A673 (cell line): ENCODE measurements around the gene ANKRD34A. TPM values are rescaled to one million over a fixed set of nuclear protein-coding genes. Genes with fewer than 3 reads are reported as not detected.
A peak's percentile ranks its signal among the peaks of the same experiment; 100 is the strongest.

Experiments used
- BruUV-seq: library from RNA; stranded (reverse); fragments of 400-500 nt; replicated peaks from 2 replicates; lab custom pipeline; 2021; lab: Mats Ljungman, UMichigan
- CTCF ChIA-PET: fragments of 300-600 bp; sonication (Branson Sonifier 250); formaldehyde crosslinking; loops from one replicate; lab custom pipeline; 2022; ENCODE audit warnings: antibody characterized with exemption; lab: Charles Lee
- POLR2A ChIA-PET: fragments of 300-600 bp; sonication (Branson Sonifier 250); formaldehyde crosslinking; loops from one replicate; lab custom pipeline; 2022; ENCODE audit warnings: antibody characterized with exemption; ENCODE audit not compliant: low non-redundant PET; lab: Charles Lee
- DNase-seq: peaks from one replicate; pipeline ENCODE4 v3.0.0-alpha.2; 2015; ENCODE audit warnings: low spot score
- H3K27ac ChIP-seq: fragments of 200-600 bp; sonication (generic); 2 replicates; pipeline ENCODE4 v1.5.1; 2016; ENCODE audit warnings: mixed run types, low read depth, mild to moderate bottlenecking, mixed read lengths, antibody characterized with exemption, low read length; ENCODE audit not compliant: poor library complexity, severe bottlenecking
- H3K27me3 ChIP-seq: fragments of 200-600 bp; sonication (generic); replicated peaks from 2 replicates; pipeline ENCODE4 v1.6.1; 2017; ENCODE audit warnings: mixed run types, low read depth, mild to moderate bottlenecking, mixed read lengths, antibody characterized with exemption, low read length; ENCODE audit not compliant: insufficient read depth, poor library complexity
- H3K36me3 ChIP-seq: fragments of 200-600 bp; sonication (generic); 2 replicates; pipeline ENCODE4 v1.6.1; 2016; ENCODE audit warnings: mixed run types, mild to moderate bottlenecking, mixed read lengths, antibody characterized with exemption, low read length; ENCODE audit not compliant: insufficient read depth, poor library complexity, severe bottlenecking
- H3K4me1 ChIP-seq: fragments of 200-600 bp; sonication (generic); 2 replicates; pipeline ENCODE4 v1.6.1; 2017; ENCODE audit warnings: mixed run types, mild to moderate bottlenecking, mixed read lengths, antibody characterized with exemption, low read length; ENCODE audit not compliant: insufficient read depth, poor library complexity, severe bottlenecking
- H3K4me3 ChIP-seq: fragments of 200-600 bp; sonication (generic); 2 replicates; pipeline ENCODE4 v1.5.1; 2016; ENCODE audit warnings: low read depth, mixed run types, mild to moderate bottlenecking, mixed read lengths, low read length; ENCODE audit not compliant: poor library complexity, severe bottlenecking
- H3K9me3 ChIP-seq: fragments of 200-600 bp; sonication (generic); 2 replicates; pipeline ENCODE4 v1.6.1; 2016; ENCODE audit warnings: mixed run types, low read depth, mild to moderate bottlenecking, mixed read lengths, antibody characterized with exemption, low read length; ENCODE audit not compliant: poor library complexity, severe bottlenecking
- EZH2 ChIP-seq: fragments of 200-600 bp; sonication (generic); IDR thresholded peaks from 2 replicates; pipeline ENCODE4 v1.6.1; 2017; ENCODE audit warnings: borderline replicate concordance, low read depth, mild to moderate bottlenecking, mixed read lengths, antibody characterized with exemption, low read length; ENCODE audit not compliant: poor library complexity, severe bottlenecking
- intact Hi-C: fragments of 100-400 bp; cut with micrococcal nuclease; formaldehyde crosslinking; loops from one replicate; pipeline ENCODE4 v1.10.0; 2022; ENCODE audit not compliant: unreplicated experiment
- total RNA-seq: library from RNA; stranded (reverse); gene quantifications from 2 replicates; pipeline ENCODE4 v1.2.3, GENCODE V29; 2021
- TF ChIP-seq, protein P1 (sequence below): fragments of 300-800, 200-600 bp; sonication (generic); conservative IDR thresholded peaks from 2 replicates; pipeline ENCODE4 v1.5.1; 2017; ENCODE audit warnings: low read depth, mild to moderate bottlenecking, antibody characterized with exemption, low read length, moderate library complexity, mixed read lengths

ANKRD34A gene
- total RNA-seq, 1 experiment from 2014 or later: 1.6 TPM

DNA sequence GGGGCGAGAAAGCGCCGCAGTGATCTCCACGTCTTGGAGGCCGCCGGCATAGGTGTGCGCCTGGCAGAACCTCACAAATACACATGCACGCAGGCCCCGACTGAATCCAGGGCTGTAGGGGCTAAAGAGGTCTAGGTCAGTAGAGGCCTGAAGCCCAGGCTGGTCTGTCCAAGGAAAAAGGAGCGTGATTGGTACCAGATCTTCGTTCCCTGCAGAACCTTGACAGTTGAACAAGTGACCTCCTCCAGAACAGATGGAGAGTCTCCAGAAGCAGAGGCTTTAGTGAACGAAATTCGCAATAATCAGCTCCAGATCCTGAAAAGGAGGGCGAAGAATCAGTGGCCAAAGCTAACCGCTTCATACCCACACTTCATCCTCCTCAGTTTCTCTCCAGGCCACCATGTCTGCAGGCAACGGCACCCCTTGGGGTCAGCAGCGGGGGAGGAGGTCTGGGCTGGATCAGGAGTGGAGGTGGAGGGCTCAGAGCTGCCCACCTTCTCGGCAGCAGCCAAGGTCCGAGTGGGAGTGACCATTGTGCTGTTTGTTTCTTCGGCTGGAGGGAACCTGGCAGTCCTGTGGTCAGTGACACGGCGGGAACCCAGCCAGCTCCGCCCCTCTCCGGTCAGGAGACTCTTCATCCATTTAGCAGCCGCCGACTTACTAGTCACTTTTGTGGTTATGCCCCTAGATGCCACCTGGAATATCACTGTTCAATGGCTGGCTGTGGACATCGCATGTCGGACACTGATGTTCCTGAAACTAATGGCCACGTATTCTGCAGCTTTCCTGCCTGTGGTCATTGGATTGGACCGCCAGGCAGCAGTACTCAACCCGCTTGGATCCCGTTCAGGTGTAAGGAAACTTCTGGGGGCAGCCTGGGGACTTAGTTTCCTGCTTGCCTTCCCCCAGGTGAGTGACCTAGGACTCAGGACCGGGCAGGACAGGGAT is 45.1 kb downstream of the ANKRD34A start:
- peak overlapping the region; percentile 94 for H3K27ac ChIP-seq
- H3K4me3 ChIP-seq: peak overlapping the region; percentile 78
- intact Hi-C loops: loop anchor here (2.0 kb wide), 2 partner anchors 26 to 60 kb away; partner anchors contain the start of gene PIAS3
- TF ChIP-seq, protein P1, sequence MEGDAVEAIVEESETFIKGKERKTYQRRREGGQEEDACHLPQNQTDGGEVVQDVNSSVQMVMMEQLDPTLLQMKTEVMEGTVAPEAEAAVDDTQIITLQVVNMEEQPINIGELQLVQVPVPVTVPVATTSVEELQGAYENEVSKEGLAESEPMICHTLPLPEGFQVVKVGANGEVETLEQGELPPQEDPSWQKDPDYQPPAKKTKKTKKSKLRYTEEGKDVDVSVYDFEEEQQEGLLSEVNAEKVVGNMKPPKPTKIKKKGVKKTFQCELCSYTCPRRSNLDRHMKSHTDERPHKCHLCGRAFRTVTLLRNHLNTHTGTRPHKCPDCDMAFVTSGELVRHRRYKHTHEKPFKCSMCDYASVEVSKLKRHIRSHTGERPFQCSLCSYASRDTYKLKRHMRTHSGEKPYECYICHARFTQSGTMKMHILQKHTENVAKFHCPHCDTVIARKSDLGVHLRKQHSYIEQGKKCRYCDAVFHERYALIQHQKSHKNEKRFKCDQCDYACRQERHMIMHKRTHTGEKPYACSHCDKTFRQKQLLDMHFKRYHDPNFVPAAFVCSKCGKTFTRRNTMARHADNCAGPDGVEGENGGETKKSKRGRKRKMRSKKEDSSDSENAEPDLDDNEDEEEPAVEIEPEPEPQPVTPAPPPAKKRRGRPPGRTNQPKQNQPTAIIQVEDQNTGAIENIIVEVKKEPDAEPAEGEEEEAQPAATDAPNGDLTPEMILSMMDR: no peak
- TF ChIP-seq EZH2: no peak
- peaks cover 16% of the 10 kb centered on the region for H3K4me1 ChIP-seq
- CTCF ChIA-PET: interaction anchor here (0.6 to 1.0 kb wide), 2 partner anchors 8 to 10 kb away, joined by 3 to 4 read pairs; partner anchors contain the start of genes ITGA10 and RBM8A
- POLR2A ChIA-PET: interaction anchor here (0.6 kb wide), 2 partner anchors 16 to 38 kb away, joined by 4 to 8 read pairs; no protein-coding TSS in a partner anchor
- no peak for DNase-seq
- BruUV-seq: no TSS peak
- H3K27me3 ChIP-seq: no peaks in the 10 kb centered on the region
- H3K9me3 ChIP-seq: no peaks in the 10 kb centered on the region
- H3K36me3 ChIP-seq: peaks cover 20% of the 10 kb centered on the region

DNA sequence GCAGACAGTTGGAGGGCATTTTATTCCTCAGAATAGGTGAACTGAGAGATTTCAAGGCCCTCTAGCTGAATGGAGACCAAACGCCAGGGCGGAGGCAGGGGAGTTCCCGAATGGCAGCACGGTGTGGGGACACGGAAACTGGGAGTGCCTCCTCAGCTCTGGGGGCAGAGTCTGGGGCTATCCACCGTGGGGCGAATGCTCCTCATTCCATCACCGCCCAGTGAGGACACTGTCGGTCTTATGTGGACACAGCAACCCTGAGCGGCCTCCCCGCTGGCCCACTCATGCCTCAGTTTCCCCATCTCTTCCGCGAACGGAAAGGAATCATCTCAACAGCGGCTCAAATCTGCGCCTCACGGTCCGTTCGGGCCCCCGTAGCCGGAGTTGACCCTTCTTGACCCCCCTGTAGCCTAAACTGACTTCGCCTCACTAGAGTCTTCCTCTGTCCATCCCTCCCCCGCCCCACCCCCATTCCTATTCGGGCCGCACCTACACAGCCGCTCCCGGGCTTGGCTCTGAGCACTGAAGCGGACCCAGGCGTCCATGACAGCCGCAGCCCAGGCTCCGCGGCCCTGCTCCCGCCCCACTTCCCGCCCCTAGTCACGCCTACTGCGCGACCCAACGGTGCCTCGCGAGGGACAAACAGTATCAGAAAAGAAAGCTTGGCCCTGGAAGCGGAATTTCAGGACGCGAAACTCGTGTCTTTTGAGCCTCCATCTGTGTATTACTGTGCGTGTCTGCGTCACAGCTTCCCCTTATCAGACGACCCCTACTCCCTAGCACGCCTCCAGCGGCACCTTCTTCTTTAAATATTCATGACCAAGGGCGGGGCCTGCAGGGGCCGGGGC is 46.0 kb downstream of the ANKRD34A start, which contains the start of gene PEX11B:
Gene PEX11B (minus strand): TSS at position 574 of the 848 bp plus-strand sequence. CDS start 29 bp downstream, at position 545.
- ChIA-PET POLR2A (interaction anchor here (0.6 kb wide), 1 partner anchor 15 kb away, joined by 8 read pairs; no protein-coding TSS in a partner anchor), CTCF (interaction anchor here (0.6 to 1.0 kb wide), 2 partner anchors 9 kb away, joined by 3 to 4 read pairs; partner anchors contain the start of genes ITGA10 and RBM8A)
- H3K9me3 ChIP-seq: no peaks in the 10 kb centered on the region
- H3K4me1 ChIP-seq: peaks cover 16% of the 10 kb centered on the region
- H3K36me3 ChIP-seq: peaks cover 18% of the 10 kb centered on the region
- H3K4me3 ChIP-seq: peak within 1 kb of the TSS; percentile 78
- peak within 1 kb of the TSS; percentile 94 for H3K27ac ChIP-seq
- intact Hi-C loops: loop anchor here (2.0 kb wide), 2 partner anchors 26 to 60 kb away; partner anchors contain the start of gene PIAS3
- DNase-seq: peak; percentile 94
- BruUV-seq: no TSS peak
- H3K27me3 ChIP-seq: no peaks in the 10 kb centered on the region
- TF ChIP-seq EZH2: no peak
- TF ChIP-seq, protein P1: no peak

DNA sequence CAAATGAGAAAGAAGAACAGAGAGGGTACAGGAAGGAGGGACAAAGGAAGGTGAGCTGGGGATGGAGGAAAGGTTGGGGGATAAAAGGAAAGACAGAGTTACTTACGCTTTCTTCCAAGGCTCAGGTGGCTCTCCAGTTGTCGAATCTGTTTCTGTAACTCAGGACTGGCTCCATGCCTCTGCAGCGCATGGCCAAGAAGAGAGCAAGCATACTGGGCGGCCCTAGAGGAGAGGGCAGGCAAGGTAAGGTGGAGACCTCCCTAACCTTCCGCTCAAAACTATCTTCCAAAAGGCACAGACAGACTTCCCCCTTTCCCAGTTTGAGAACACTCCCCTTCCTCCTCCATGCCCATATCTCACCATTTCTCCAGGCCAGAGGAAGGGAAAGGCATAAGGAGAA is 46.8 kb downstream of the ANKRD34A start:
- DNase-seq: no peak
- ChIA-PET POLR2A (no interaction called here), CTCF (no interaction called here)
- peak overlapping the region; percentile 78 for H3K4me3 ChIP-seq
- peak overlapping the region; percentile 94 for H3K27ac ChIP-seq
- TF ChIP-seq, protein P1: no peak
- no peak for TF ChIP-seq EZH2
- H3K4me1 ChIP-seq: peaks cover 16% of the 10 kb centered on the region
- BruUV-seq: no TSS peak
- H3K36me3 ChIP-seq: peaks cover 11% of the 10 kb centered on the region
- H3K9me3 ChIP-seq: no peaks in the 10 kb centered on the region
- no peaks in the 10 kb centered on the region for H3K27me3 ChIP-seq
- intact Hi-C loops: no loop called here
